Muscle layer of duodenum (tissue), 2 donors: ENCODE results near the gene MOGAT2.

Source experiments
- H3K27ac ChIP-seq: one replicate; pipeline ENCODE4 v1.7.0; 2013; ENCODE audit warnings: mild to moderate bottlenecking, low read length
- H3K27me3 ChIP-seq: one replicate; pipeline ENCODE4 v1.7.0; 2013; ENCODE audit warnings: low read depth, mild to moderate bottlenecking, control low read depth, low read length
- H3K36me3 ChIP-seq, 2 donors: one replicate each; pipeline ENCODE4 v1.7.0; 2013; ENCODE audit warnings: low read length in 2 of 2, control low read depth in 1 of 2, mild to moderate bottlenecking in 1 of 2; ENCODE audit not compliant: insufficient read depth in 2 of 2, control insufficient read depth in 1 of 2
- H3K4me1 ChIP-seq, 2 donors: one replicate each; pipeline ENCODE4 v1.7.0; 2013; ENCODE audit warnings: low read length in 2 of 2, mild to moderate bottlenecking in 2 of 2, control low read depth in 1 of 2, moderate library complexity in 1 of 2; ENCODE audit not compliant: insufficient read depth in 2 of 2, control insufficient read depth in 1 of 2
- H3K4me3 ChIP-seq, 2 donors: one replicate each; pipeline ENCODE4 v1.7.0; 2013; ENCODE audit warnings: low read length in 2 of 2, low read depth in 1 of 2, mild to moderate bottlenecking in 1 of 2
- H3K9me3 ChIP-seq, 2 donors: one replicate each; pipeline ENCODE4 v1.7.0; 2013; ENCODE audit warnings: low read length in 2 of 2, control low read depth in 1 of 2, mild to moderate bottlenecking in 1 of 2; ENCODE audit not compliant: control insufficient read depth in 1 of 2
- donor health status: healthy.

MOGAT2 gene

GRCh38 chr11:75762158-75762557 lies 44.5 kb downstream of the MOGAT2 start:
- H3K4me1 ChIP-seq, result no peaks in the 10 kb centered on the region
- H3K36me3 ChIP-seq, result no peaks in the 10 kb centered on the region
- H3K9me3 ChIP-seq, result no peaks in the 10 kb centered on the region
- no peak overlapping the region for H3K27ac ChIP-seq
- no peak overlapping the region for H3K4me3 ChIP-seq
- no peaks in the 10 kb centered on the region for H3K27me3 ChIP-seq

- Histone ChIP-seq H3K4me1 (peaks cover 0 to 5% of the 10 kb centered on the region in 2 donors), H3K9me3 (no peaks in the 10 kb centered on the region), H3K27ac (no peak overlapping the region), H3K27me3 (no peaks in the 10 kb centered on the region), H3K36me3 (no peaks in the 10 kb centered on the region), H3K4me3 (no peak overlapping the region)
These were observed 45.2 kb downstream of the MOGAT2 start for GRCh38 chr11:75762885-75763284.

GRCh38 chr11:75763846-75764245 lies 46.2 kb downstream of the MOGAT2 start:
- H3K4me1 ChIP-seq, result peaks cover 0 to 14% of the 10 kb centered on the region in 2 donors
- no peak overlapping the region for H3K27ac ChIP-seq
- no peaks in the 10 kb centered on the region for H3K9me3 ChIP-seq

GRCh38 chr11:75765116-75765515 lies 47.5 kb downstream of the MOGAT2 start:
- no peaks in the 10 kb centered on the region for H3K9me3 ChIP-seq
- H3K4me3 ChIP-seq, result no peak overlapping the region
- H3K4me1 ChIP-seq, result peaks cover 0 to 15% of the 10 kb centered on the region in 2 donors
- no peaks in the 10 kb centered on the region for H3K36me3 ChIP-seq
- H3K27me3 ChIP-seq, result no peaks in the 10 kb centered on the region
- H3K27ac ChIP-seq, result no peak overlapping the region

More at GRCh38 chr11:75763846-75764245, 46.2 kb downstream of the MOGAT2 start:
- H3K27me3 ChIP-seq, result no peaks in the 10 kb centered on the region
- H3K36me3 ChIP-seq, result no peaks in the 10 kb centered on the region
- H3K4me3 ChIP-seq, result no peak overlapping the region

DNA sequence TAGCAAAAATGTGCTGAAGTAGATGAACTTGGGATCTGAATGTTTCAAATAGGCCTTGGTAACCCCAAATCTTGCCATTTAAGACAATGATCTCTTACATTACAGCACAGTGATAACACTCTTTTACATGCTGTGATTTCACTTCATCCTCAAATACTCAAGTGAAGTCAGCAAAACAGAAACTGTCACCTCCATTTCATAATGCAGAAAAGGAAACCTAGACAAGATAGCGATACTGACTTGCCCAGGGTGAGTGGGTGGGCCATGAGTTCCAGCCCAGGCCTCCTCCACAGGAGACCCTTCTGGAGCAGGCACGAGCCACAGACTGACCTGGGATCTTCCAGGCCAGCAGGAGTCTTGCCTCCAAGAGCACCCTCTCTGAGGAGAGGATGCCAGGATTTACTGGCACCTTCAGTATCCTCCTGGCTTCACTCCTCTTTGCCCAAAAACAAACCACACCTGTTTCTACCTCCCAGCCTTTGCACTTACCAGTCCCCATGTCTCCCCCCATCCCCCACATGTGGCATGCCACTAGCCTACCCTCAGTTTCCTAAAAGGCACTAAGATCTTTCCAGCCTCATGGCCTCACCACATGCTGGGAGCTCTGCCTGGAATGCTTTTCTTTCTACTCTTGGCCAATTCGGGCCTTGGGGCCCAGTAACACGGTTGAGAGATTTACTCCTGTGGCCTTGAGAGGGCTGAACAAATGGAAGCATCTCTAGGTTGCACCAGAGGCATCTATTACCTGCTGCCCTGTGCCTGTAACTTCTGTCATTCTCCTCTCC lies 49.0 kb downstream of the MOGAT2 start:
- Histone ChIP-seq H3K27me3 (no peaks in the 10 kb centered on the region), H3K4me1 (peaks cover 0 to 15% of the 10 kb centered on the region in 2 donors), H3K36me3 (no peaks in the 10 kb centered on the region), H3K9me3 (no peaks in the 10 kb centered on the region), H3K27ac (no peak overlapping the region), H3K4me3 (no peak overlapping the region)

GRCh38 chr11:75767228-75767572 lies 49.6 kb downstream of the MOGAT2 start:
- Histone ChIP-seq H3K27me3 (no peaks in the 10 kb centered on the region), H3K4me1 (peaks cover 0 to 15% of the 10 kb centered on the region in 2 donors), H3K27ac (no peak overlapping the region), H3K9me3 (no peaks in the 10 kb centered on the region), H3K36me3 (no peaks in the 10 kb centered on the region), H3K4me3 (no peak overlapping the region)

GRCh38 chr11:75767793-75768111 lies 50.1 kb downstream of the MOGAT2 start:
- peaks cover 0 to 15% of the 10 kb centered on the region in 2 donors for H3K4me1 ChIP-seq
- no peak overlapping the region for H3K27ac ChIP-seq
- no peaks in the 10 kb centered on the region for H3K9me3 ChIP-seq
- H3K27me3 ChIP-seq, result no peaks in the 10 kb centered on the region
- H3K4me3 ChIP-seq, result peak overlapping the region in 1 of 2 donors; percentile 51
- no peaks in the 10 kb centered on the region for H3K36me3 ChIP-seq

GRCh38 chr11:75768112-75768908 lies 50.7 kb downstream of the MOGAT2 start, which contains the start of gene DGAT2:
DGAT2 (plus strand) TSS chr11:75768778; CDS start chr11:75768992, 214 bp downstream.
- Histone ChIP-seq H3K9me3 (no peaks in the 10 kb centered on the region), H3K36me3 (no peaks in the 10 kb centered on the region), H3K27ac (no peak within 1 kb of the TSS), H3K4me3 (peak within 1 kb of the TSS; percentile 47 to 51), H3K27me3 (no peaks in the 10 kb centered on the region), H3K4me1 (peaks cover 0 to 15% of the 10 kb centered on the region in 2 donors)

DNA sequence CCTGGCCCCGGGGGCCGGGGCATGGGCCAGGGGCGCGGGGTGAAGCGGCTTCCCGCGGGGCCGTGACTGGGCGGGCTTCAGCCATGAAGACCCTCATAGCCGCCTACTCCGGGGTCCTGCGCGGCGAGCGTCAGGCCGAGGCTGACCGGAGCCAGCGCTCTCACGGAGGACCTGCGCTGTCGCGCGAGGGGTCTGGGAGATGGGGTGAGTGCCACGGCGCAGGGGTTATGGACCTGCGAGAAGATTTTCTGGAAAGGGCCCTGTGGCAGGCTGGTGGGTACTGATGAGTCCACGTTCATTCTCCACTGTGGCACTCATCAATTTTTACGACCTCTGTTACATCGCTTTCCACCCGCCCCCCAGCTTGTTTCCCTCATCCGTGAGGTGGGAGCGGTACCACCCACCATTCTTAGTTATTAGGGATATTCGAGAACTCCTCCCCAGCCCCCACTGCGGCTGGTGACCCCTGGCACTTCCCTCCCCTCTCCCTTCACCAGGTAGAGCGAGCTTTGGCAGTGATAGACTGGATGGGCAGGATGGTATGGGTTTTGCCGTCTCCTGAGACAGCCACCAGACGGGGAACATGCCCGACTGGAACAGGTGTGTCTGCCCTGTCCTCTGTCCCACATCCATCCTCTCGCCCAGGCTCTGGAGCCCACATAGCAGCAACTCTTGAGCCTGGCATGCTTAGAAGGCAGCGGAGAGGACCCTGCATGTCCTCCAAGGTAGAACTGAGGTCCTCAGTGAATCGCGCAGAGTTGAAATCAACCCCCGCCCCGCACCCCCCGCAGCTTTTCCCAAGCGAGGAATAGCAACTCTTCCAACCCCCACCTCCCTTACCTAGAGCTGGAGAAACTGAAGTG lies 51.5 kb downstream of the MOGAT2 start:
- Histone ChIP-seq H3K27ac (no peak overlapping the region), H3K36me3 (no peaks in the 10 kb centered on the region), H3K4me1 (peaks cover 0 to 15% of the 10 kb centered on the region in 2 donors), H3K9me3 (no peaks in the 10 kb centered on the region), H3K27me3 (no peaks in the 10 kb centered on the region), H3K4me3 (peak overlapping the region in 1 of 2 donors; percentile 51)

DNA sequence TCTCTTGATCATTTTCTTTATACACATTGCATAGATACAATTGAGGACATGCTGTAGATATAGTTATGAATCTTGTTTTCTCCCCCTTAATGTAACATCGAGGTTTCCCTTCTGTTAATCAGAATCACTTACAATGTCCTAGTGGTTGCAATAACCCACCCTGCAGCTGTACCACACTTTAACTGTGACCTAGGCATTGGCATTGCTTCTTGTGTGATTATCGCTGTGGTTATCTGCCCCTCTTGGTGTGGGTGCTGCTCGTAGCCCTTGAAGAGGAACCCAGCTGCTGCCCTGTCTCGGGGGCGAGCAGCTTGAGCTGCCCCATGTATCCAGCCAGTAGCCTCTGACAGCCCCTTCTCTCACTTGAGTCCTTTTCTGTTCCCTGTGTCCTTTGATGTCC lies 52.5 kb downstream of the MOGAT2 start:
- peaks cover 0 to 15% of the 10 kb centered on the region in 2 donors for H3K4me1 ChIP-seq
- no peak overlapping the region for H3K4me3 ChIP-seq

More for the DNA sequence above, 52.5 kb downstream of the MOGAT2 start:
- Histone ChIP-seq H3K27ac (no peak overlapping the region), H3K27me3 (no peaks in the 10 kb centered on the region), H3K9me3 (no peaks in the 10 kb centered on the region), H3K36me3 (no peaks in the 10 kb centered on the region)
